CD4-positive, alpha-beta T cell treated with Interleukin-17A for 4 hours (primary cell): Measurements from ENCODE around the gene LGALS9.
"Not testable (repeated sequence)": the region's sequence is repeated elsewhere in the genome, so short reads cannot be mapped to it uniquely, and the experiment has no call there.

ENCODE experiments used
- DNase-seq: peaks from one replicate; pipeline ENCODE4 v3.0.0-alpha.2; 2020; ENCODE audit warnings: mixed read lengths

The LGALS9 gene

DNA sequence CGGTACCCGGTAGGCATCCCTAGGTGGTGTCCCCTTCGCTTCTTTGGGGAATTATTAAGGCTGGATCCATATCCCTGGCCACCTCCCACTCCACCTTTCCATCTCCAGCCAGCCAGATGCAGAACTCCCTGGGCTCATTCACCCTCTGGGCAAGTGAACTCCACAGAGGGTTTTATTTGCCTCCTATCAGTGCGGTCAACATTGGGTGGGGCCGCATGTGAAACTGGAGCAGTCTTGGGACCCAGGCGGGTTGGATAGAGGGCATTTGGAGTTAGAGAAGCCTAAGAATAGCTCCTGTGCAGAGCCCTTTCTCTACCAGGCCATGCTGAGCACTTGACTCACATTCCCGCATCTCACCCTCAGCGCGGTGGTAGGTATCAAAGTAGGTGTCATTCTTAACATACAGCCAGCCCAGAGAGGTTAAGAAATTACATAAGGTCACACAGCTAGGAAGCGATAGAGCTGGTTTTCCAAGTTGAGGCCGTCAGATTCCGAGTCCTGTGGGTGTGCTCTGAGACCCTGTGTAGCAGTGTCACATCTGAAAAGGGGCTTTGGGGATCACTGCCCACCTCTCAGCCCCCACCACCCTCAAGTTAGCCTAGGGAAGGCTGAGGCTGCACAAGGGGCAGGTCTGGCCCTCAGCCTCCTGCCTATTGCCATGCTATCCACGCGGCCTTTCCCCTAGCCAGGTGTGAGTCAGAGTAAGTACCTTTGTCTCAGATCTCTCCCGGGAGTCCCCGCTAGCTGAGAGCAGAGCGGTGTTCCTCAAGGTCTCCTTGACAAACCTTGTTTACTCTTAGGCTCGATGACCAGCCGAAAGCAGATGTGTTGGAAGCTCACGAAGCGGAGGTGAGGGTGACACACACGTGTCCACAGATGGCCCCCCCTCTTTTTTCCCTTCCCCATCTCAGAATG is 26.9 kb upstream of the LGALS9 start:
- no peak for DNase-seq

DNA sequence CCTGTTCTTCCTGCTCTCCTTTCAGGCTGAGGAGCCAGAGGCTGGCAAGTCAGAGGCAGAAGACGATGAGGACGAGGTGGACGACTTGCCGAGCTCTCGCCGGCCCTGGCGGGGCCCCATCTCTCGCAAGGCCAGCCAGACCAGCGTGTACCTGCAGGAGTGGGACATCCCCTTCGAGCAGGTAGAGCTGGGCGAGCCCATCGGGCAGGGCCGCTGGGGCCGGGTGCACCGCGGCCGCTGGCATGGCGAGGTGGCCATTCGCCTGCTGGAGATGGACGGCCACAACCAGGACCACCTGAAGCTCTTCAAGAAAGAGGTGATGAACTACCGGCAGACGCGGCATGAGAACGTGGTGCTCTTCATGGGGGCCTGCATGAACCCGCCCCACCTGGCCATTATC is 25.6 kb upstream of the LGALS9 start:
- DNase-seq = no peak

DNA sequence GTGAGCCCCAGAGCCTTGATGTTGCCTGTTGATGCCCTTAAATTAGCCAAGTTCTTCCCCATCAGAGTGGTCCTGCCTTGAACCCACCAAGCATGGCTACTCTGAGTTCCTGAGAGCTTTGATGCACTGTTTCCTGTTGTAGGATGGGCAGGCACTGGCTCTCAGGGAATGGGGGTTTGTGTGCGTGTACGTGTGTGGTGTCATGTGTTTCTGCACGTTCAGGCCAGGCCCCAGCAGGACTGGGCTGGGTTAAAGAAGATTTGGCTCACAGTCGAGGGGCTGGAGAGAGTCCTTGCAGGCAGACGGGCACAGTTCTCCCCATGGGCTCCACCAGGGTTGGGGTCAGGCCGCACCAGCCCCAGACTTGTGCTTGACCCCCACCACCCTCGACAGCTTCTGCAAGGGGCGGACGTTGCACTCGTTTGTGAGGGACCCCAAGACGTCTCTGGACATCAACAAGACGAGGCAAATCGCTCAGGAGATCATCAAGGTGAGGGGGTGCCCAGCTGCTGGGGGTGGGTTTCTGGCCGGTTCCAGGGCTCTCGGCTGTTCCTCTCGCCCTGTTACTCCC is 23.4 kb upstream of the LGALS9 start:
- DNase-seq = no peak

DNA sequence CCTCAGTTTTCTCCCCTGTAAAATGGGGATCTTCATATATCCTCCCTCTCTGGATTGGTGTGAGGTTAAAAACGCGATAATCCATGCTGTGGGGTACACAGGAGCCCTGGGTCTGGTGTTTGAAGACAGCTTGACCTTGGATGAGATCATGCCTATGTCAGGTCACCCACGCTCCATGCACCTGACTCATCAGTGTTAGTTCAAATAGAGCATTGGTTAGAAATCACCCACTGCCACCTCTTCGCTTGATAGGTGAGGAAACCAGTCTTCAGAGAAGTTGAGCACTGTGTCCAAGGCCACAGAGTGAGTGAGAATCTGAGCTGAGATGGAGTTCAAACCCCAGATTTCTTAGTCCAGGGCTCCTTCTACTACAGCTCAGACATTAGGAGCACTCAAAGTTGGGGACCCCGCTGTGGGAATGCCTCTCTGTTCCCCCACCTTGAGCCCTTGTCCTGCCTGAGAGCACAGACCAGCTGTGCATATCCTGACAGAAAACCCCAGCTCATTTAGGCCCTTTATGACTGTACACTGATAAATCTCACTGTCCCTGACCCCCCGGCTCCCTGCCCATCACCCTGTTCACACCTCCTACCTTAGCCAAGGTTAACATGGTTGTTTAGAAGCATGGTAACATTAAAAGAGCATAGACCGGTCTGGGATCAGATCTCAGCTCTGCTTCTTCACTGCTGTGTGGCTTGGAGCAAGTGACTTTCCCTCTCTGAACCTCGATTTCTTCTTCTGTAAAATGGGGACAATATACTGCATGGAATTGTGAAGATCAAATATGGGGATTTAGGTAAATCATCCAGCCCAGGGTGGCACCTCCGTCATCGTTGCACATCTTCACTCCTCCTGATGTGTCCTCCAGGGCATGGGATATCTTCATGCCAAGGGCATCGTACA is 22.4 kb upstream of the LGALS9 start:
- no peak for DNase-seq

DNA sequence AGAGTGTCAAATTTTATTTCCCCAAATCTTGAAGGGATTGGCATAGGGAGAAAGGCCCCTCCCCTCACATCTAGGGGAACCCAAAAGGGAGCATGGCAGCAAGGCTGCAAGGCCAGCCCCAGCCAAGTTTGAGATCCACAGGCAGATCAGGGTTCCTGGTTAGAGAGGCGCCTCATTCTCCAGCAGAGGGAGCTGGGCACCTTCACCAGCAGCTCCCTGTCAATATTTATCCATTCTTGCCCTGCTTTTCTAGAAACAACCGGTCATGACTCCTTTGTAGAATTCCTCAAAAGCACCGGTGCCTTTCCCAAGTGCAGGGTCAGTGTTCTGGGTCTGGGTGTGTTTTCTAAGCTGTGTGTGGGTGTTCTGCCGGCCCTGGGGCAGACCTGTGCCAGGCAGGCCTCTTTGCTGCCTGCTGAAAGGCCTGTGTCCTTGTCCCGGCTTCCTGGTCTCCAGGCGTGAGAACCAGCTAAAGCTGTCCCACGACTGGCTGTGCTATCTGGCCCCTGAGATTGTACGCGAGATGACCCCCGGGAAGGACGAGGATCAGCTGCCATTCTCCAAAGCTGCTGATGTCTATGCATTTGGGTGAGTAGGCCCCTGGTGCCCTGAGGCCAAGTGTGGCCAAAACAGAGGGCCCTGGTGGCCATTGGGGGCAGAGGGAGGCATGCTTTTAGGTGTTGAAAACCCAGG is 21.2 kb upstream of the LGALS9 start:
- DNase-seq = peak; percentile 20

DNA sequence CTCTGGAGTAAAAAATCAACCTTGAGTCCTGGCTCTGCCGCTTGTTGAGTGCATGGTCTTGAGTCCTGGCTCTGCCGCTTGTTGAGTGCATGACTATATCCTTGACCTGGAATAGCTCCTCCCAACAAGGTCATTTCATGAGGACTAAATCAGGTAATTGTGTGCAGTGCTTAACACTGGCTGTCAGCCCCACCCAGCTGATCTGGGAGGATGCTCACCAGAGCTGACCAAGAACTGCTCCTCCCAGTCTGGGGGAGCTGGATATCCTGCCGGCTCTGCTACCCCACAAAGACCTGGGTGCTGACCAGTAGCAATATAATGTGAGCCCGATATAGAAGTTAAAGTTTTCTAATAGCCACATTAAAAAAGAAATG is 20.7 kb upstream of the LGALS9 start:
- DNase-seq = no peak

DNA sequence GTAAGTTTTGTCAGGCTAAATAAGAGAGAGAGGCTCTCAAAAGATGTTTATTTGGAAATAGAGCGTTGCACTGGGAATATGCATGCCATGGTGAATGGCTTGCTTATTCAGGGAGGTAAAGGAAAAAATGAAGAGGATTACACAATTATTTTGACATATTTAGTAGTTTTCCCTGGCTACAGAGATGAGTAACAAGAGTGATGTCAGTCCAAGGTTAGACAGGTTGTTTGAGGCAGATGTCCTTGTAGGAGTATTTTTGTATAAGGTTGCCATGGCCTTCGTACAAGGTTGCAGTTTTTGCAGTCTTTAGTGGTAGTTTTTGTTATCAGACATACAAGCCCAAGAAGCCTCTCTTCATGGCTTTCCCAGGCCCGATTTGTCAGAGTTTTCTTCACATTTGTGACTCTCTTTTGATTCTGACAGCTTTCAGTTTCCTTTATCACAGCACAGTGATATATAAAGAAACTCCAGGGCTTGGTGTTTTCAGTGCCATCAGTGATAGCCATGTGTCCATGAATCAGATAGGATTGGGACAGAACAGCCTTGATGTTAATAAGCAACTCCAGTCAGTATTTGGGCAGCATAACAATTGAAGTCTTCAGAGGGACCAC is 18.7 kb upstream of the LGALS9 start:
- no peak for DNase-seq

DNA sequence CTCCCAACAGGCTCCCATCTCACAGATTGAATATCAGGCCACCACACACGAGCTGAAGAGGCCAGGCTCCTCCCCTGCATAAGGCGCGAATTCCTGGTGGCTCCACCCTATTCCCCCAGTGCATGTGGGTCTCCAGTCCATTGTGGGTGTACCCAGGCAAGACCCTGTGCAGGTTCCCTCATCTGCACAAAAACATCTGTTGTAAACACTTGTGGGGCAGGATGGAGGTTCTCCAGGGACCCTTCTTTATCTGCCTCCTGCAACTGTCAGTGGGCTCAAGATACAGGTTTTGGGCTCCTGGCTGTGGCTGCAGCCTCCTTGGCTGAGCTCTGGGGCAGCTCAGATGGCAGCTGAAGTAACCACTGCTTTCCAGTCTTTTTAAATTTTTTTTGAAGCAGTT is 17.6 kb upstream of the LGALS9 start:
- DNase-seq = no peak

DNA sequence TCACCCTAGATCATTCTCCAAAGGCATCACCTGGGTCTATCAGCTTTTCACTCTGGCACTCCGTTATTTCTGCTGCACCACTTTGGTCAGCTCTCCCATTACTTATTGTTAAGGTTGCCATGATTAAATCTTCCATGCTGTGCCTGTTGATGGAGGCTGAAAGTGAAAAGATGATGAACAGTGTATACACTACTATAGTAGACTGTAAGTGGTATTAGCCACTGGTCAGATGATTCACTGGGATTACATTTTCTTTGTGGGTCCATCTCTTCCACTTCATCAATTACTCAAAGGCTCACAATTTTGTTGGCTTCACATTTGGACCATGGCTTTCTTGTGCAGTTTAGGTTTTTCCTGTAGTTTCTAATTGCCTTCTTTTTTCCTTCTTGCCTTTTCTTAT is 15.9 kb upstream of the LGALS9 start:
- DNase-seq = no peak

DNA sequence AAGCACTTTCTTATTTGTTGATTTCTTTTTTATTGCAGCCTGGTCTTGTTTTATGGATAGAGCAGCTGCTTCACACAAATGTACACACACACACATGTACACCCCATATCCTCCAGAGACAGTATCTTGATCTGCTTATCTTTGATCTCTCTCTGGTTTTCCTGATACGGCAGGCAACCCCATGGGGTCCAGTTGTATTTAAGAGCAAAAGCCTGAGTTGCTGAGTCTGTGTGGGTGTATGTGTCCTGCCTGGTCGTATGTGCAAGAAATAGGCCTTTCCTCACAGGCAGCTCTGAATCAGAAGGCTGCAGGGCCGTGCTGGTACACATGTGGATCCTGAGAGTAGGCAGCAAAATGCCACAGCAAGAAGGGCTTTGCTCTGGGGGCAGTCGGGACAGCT is 14.6 kb upstream of the LGALS9 start:
- DNase-seq = no peak

DNA sequence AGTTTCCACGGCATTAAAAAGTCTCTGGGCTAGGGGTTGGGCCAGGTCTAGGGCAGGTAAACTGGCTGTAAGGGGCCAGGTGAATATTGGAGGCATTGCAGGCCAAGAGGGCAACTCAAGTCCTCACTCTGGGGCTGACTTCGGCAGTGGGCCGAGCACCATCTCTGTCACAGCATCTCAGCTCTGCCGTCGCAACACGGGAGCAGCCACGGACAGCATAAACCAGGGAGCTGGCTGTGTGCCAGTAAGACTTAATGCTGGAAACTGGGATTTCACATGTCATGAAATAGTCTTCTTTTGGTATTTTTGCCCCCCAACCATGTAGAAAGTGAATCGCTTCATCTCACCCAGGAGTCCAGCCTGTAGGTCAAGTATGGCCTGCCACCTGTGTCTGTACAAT is 12.6 kb upstream of the LGALS9 start:
- DNase-seq = no peak

DNA sequence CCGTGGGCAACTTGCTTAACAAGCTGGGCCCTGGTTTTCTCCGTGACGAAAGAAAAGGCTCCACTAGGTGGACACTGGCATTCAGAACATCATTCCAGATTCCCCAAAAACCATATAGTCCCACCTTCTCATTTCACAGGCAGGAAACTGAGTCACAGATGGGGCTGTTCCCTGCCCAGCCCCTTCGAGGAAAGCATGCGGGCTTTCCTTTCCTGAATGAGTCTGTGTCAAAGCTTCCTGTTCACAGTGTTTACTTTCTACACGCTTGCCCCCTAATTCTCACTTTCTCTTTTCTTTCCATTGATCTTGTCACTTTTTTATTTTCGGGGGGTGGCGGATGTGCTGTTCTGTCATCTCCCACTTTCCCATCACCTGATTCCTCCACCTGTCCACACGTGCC is 10.3 kb upstream of the LGALS9 start:
- no peak for DNase-seq

DNA sequence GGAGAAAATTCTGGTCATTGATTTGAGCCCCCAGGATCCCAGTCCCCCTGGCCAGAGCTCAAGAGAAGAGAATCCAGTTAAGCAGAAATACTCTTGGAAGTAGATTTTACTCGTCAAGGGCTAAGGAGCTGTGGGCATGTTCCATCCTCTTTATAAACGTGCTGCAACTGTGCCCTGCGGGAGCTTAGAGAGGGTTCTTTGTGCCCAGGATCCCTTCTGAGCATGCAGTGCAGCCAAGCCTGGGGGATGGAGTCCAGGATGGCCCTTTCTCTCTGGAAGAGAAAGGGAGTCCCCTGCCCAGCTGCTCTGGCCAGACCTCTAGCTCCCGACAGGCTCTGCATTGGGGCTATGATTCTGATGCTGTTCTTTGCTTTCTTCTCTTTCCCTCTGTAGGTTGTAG is 9.5 kb upstream of the LGALS9 start:
- no peak for DNase-seq

DNA sequence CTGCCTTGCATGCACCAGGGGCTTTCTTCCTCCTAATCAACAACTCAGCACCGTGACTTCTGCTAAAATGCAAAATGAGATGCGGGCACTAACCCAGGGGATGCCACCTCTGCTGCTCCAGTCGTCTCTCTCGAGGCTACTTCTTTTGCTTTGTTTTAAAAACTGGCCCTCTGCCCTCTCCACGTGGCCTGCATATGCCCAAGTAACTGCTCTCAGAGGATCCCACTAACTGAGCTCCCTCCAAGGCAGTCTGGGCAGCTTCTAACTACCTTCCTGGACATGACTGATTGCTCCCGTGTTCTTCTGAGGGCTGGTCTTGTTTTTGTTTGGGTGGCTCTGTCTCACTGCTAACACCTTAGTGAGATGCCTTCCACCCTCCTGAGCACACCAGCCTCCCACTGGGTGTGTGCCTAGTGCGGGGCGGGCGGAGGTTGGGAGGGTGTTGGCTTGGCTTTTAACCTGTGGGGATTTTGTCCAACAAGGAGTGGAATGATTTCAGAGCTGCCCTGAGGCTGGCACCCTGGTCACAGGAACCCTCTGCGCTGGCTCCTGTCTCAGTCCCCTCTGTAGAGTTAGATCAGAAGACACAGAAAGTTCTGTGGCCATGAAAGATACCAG is 8.9 kb upstream of the LGALS9 start:
- no peak for DNase-seq

DNA sequence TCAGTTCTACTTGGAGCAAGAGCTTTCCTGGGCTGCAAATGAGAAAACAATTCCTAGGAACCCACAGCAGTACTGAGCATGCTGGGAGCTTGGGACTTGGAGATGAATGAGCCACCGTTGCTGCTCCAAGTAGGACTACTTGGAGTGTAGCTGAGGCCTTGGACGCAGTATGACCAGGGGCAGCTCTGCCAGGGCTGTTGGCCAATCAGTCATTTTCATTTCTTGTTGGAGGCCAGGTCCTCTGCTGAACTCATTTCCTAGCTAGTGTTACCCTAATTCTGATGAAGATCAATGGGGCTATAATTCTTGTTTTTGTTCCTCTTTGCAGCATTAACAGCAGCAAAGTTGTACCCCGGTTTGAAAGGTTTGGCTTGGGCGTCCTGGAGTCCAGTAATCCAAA is 8.0 kb upstream of the LGALS9 start:
- no peak for DNase-seq

DNA sequence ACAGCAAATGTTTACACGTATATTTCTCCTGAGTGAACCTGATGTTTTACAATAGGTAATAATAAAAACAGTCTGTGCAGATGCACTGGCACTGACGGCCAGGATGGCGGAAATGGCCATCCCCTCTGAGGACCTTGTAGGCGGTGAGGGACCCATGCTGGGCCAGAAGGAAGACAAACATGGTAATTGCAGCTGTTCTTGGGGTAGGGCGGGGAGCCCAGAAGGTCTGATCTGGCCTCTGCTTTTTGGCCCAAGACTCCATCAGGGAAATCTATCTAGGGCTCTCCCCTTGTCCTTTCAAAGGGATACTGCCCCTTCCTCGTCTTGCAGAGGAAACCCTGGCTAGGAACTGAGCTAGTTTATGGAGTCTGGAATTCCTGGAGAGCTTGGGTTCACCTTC is 7.4 kb upstream of the LGALS9 start:
- no peak for DNase-seq

DNA sequence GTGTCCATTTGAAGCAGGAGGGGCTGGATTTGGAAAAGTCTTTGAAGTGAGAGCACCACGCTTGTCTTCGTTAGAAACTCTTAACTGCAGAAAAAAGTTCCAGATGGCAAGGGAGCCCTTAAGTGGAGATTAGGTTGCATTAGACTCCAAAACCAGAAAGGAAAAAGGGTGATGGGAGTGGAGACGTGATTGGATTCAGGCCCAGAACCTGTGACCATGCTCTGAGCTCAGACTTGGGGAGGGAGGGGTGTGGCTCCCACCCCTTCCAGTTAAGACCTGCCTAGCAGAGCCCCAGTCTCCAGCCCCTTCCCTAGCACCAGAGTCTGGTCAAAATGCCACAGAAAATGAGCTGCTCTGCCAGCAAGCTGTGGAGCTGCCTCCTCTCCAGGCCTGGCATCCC is 6.4 kb upstream of the LGALS9 start:
- no peak for DNase-seq

DNA sequence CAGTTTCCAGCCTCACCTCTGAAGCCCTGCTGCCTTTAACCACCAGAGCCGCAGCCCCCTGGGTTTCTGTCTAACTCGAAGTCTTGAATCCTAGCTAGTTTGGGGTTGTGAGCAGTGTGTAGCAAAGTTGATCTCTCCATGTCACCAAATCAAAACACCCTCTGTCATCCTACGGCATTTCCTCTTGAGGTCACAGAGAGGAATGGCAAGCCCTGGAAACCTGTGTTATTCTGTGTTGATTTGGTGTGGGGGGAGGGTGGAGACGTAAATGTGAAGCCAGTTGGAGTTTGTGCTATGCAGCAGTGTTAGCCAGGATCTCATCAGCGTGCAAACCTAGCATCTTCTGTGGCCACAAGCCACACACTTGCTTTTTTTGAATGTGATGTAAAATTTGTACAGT is 5.1 kb upstream of the LGALS9 start:
- DNase-seq = no peak

DNA sequence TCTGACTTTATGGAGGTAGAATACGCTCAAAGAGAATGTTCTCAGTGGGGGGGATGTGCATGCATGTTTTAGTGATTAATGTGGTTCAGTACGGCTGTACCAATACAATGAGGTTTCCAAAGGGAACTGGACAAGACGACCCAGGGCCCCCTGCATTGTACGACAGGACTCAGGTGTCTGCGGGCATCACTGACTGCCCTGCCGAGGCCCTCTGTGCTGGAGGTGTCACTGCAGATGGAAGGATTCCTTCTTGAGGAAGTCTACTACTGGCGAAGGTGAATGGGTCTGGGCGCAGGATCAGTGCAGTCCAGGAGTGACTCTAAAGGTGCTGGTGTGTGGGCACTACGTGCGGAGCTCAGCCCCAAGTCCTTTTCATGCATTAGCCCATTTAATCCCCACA is 3.5 kb upstream of the LGALS9 start:
- no peak for DNase-seq

DNA sequence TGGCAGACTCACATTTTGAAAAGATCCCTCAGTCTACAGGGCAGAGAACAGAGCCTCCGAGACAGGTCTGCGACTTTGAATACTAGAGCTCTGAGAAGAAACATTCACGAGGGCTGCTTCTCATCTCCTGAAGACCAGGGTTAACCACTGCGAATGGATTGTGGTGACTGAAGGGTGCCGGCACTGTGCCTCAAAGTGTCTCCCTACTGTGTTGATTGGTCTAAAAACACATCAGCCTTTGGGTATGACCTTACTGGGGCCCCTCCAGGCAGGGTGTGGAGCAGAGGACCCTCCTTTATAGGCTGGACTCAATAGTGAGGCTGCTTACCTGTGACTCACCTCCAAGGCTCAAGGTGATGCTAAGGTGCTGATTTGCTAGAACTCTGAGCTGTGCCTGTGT is 2.6 kb upstream of the LGALS9 start:
- DNase-seq = no peak

DNA sequence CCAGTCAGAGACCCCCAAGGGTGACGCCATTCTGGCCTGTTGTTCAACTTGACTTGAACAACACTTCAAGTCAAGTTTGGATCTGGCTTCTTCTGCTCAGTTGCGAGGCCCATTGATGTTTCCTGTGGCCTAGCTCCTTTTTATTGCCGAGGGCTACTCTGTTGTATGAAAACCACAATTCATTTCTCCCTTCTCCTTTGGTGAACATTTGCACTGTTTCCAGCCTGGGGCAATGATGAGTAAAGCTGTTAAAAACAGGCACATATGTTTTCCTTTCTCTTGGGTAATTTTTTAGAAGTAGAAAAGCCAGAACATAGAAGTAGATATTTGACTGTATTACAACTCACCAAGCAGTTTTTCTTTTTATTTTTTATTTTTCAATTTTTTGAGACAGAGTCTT is 1.7 kb upstream of the LGALS9 start:
- DNase-seq = not testable (repeated sequence)

DNA sequence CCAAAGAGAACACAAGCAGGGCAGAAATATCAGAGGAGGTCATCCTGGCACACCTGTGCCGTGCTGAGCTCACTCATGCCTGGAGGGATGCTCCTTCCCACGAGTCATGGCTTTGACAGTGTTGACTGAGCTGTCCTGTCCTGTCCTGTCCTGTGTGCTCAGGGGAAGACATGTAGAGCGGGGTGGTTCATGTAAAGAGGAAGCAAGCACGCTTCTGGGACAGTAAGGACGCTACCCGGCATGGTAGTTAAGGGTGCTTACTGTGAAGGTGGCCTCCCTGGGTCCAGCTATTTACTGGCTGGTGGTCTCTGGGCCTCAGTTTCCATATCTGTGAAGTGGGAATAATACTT is 398 bp downstream of the LGALS9 start:
- DNase-seq = peak; percentile 35
